ENCODE data around the gene HDX.
"Not testable (repeated sequence)": the region's sequence is repeated elsewhere in the genome, so short reads cannot be mapped to it uniquely, and the experiment has no call there.

The HDX gene

GRCh38 chrX:84340968-84341367 lies 161.3 kb downstream of the HDX start:
- no peak for DNase-seq (ENCODE audit: extremely low read depth in 1 of 2, low read depth in 1 of 2)

DNA sequence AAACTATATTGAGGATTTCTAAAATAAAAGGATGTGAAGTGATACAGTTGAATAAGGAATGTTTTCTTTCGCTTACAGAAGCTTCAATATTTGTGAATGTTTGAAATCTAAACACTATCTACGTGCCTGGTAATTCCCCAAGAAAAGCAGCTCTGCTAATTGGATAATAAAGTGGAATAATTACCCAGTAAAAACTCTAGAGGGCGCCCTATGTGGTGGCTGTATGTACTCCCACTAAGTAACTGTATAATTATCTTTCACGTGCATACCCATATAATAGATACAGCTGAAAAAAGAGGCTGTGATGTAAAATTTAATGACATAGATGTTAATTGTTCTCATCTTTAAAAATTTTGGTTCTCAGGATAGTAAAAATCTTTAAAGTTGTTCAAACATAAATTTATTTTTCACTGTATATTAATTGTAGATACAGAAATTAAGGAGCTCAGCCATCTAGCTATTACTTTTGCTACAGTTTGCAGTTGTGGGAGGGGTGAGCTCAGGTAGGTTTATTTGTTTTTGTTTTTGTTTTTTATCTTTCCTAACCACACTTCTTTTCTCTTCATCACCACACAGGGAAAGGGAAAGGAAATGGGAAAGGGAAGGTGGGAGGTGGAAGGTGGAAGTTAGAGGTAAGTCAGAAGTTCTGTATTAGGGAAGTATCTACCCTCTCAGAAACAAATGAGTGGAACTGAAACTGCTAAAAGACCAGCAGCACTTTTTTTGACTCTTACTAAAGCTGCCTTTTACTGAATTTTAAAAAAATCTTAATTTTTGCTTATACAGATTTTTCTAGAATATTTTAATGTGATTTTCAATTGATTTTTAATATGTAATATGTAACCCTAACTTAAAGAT lies 162.5 kb downstream of the HDX start:
- no peak for DNase-seq (ENCODE audit: extremely low read depth in 1 of 2, low read depth in 1 of 2)

GRCh38 chrX:84336646-84337045 lies 165.6 kb downstream of the HDX start:
- no peak for DNase-seq (ENCODE audit: extremely low read depth in 1 of 2, low read depth in 1 of 2)

GRCh38 chrX:84335121-84335520 lies 167.1 kb downstream of the HDX start:
- no peak for DNase-seq (ENCODE audit: extremely low read depth in 1 of 2, low read depth in 1 of 2)

DNA sequence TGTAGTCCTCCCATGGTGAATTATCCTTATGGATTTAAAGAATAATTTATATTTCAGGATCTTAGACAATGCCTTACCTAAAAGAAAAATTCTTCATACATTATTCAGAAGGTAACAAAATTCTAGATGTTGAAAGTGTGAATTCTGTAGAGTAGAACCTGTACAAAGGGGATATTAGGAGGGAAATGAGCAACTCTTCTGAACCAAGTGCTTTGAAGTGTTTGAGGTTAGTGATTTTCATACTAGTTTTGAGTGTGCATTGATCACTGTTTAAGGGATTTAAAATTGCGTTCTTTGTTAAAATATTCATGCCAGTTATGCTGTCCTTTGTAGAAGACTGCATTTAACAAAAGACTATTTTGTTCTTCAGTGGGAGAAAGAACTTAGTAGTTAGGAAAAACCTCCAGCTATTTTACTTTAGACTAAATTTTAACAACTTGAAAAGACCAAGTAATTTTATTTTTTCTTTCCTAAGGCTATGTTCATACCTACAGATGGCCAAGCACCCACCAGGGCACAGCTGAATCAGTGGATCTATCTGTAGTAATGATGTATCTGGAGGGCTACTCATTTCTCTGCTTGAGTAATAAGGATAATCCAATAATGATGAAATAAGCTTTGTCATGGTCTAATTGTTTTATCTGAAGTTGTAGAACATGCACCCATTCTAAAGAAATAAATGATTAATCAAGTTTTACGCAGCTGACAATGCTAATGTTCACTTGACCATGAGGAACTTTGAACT lies 180.0 kb downstream of the HDX start:
- no peak for DNase-seq (ENCODE audit: extremely low read depth in 1 of 2, low read depth in 1 of 2)

GRCh38 chrX:84320614-84321013 lies 181.6 kb downstream of the HDX start:
- no peak for DNase-seq (ENCODE audit: extremely low read depth in 1 of 2, low read depth in 1 of 2)

- DNase-seq (ENCODE audit: extremely low read depth in 1 of 2, low read depth in 1 of 2), result no peak
Observed at GRCh38 chrX:84320023-84320422, 182.2 kb downstream of the HDX start.

DNA sequence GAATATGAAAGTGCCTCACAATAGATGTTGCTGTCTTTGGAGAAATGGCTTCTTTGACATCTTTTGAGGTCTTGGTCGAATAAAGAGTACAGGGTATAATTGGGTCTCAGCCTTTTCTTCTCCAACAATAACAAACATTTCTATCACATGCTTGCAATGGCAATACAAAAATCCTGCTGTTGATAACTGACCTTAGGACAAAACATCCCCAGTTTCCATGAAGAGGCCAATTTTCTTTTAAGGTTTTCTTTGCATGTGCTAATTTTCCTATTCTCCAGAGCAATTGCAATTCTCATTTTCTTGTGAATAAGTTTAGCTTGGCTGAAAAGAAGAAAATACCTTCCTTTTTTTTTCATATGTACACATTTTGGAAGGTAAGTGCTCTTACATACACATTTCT lies 183.6 kb downstream of the HDX start:
- DNase-seq (ENCODE audit: extremely low read depth in 1 of 2, low read depth in 1 of 2), result no peak

GRCh38 chrX:84315946-84316345 lies 186.3 kb downstream of the HDX start:
- DNase-seq (ENCODE audit: extremely low read depth in 1 of 2, low read depth in 1 of 2), result not testable (repeated sequence)
